Measurements from ENCODE around the gene RNF8. TPM values are rescaled to one million over a fixed set of nuclear protein-coding genes. Genes with fewer than 3 reads are reported as not detected.
"Not testable (repeated sequence)": the region's sequence is repeated elsewhere in the genome, so short reads cannot be mapped to it uniquely, and the experiment has no call there.

The RNF8 gene
- polyA plus RNA-seq, 4 donors: 24.0 to 34.2 (median 27.9) TPM

DNA sequence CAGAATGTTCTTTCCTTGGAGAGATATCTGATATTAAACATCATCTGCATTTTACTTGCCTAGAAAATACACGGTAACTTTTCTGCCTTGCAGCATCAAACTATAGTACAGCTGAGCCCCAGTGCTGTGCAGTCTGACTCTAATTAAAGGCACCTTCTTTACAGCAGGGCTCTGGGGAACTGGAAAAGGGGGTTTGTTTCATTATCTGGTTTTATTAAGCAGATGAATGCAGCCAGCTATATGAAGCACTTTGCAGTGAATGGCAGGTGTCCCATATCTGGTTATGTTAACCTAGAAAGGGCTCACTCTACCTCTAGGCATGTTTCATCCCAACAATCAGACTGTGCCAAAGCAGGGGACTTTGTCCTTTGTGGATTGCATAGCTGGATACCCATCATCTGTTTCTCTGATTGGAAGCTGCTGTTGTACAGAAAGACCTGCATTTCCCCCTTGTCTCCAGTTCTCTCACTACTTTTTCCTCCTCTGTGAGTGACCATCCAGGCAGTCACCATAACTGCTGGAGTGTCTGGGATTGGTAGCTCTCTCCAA, 39.7 kb downstream of the RNF8 start:
- no peak for DNase-seq (ENCODE audit: low read depth in 4 of 4, low spot score in 2 of 4)

DNA sequence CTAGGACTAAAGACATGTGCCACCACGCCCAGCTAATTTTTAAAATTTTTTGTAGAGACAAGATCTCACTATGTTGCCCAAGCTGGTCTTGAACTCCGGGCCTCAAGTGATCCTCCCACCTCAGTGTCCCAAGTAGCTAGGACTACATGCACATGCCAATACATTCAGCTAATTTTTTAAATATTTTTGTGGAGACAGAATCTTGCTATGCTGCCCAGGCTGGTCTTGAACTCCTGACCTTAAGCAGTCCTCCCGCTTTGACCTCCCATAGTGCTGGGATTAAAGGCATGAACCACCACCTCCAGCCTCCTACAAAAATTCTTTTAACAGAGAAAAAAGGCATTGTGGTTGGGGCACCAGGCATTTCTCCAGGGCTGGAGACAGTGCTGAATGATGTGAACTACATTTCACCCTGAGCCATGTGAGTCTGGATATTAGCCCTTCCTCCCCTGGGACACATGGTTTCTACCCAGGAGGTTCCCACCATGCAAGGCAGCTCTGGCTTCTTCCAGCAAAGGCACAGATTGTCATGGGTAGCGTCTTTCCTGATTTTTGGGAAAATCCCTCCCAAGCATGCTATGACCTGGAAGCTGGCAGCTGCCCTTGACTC, 42.9 kb downstream of the RNF8 start:
- no peak for DNase-seq (ENCODE audit: low read depth in 4 of 4, low spot score in 2 of 4)

DNA sequence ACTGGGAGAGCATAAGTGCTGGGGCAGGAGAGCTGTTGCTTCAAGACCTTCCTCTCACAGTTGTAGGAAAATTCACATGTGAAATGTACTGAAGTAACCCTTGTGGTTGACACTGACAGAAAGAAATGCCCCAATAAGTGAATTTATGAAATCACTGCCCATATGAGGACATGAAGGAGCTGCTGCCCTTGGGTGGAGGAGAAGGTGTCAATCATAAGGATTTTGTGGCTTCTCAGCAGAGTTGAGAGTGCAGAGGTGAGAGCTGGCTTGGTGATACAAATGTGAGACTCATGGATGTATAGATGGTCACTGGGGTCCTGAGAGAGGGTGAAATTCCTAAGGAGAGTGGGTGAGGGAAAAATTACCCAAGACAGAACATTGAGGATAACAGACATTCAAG, 45.3 kb downstream of the RNF8 start:
- DNase-seq (ENCODE audit: low read depth in 4 of 4, low spot score in 2 of 4): no peak

DNA sequence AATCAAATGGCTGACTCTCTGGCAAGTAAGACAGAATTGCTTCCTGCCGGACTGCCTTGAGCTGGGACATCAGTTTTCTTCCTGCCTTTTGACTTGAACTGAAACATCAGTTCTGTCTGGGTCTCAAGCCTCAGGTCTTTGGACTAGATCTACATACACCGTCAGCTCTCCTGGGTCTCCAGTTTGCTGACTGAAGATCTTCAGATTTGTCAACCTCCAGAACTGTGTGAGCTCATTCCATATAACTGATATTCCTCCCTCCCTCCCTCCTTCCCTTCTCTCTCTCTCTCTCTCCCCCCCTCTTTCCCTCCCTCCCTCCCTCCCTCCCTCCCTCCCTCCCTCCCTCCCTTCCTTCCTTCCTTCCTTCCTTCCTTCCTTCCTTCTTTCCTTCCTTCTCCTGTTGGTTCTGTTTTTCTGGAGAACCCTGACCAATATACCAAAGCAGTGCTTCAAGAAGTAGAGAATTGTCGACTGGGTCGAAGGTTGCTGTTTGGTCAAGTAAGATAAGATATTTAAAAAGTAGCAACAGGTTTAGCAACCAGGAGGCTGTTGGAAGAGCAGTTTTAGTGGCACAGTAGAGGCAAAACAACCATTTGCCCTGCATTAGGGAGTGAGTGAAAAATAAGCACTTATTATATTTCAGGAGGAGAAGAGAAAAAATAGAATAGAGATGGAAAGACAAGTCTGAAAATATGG, 46.2 kb downstream of the RNF8 start:
- no peak for DNase-seq (ENCODE audit: low read depth in 4 of 4, low spot score in 2 of 4)

DNA sequence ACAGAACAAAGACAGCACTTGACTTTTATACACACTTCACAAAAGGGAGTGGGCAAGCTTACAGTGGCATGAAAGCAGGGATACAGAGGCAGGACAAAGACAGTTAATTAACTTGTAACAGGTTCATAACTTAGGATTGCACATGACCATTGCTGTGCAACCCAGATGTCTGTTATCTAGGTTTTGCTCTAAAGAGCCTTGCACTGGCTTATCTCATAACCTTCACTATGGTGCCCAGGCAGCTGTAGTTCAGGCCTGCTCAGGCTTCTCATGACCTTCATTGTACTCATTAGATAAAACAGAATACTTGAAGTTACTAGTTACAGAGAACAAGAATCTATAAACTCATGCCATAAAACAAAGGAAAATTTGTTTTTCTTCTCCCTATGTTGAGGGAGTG, 47.9 kb downstream of the RNF8 start:
- DNase-seq (ENCODE audit: low read depth in 4 of 4, low spot score in 2 of 4): not testable (repeated sequence)

DNA sequence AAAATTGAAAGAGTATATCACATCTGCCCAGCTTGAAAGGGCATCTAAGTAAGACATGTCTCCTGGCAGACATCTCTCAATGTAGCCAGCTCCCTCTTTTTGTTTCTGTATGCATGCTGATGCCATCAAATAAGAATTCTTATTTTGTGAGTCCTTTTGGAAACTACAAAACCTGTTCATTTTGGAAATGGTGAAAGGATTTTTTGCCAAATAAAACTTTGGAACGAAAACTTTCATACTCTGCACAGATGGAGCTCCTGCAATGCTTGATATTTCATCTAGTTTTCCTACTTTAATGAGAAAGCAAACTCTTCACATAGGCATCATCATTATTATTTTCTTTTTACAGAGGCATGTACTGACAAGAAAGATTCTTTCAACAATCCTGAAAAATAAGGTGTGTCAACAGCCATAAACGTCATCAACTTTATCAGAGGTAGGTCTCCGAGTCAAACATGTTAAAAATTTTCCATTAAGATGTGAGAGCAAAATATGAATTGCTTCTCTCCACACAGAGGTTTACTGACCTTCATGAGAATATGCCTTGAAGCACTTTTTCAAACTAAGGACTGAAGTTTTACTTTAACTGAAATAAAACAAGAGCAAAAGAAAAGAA, 53.1 kb downstream of the RNF8 start:
- DNase-seq (ENCODE audit: low read depth in 4 of 4, low spot score in 2 of 4): no peak

DNA sequence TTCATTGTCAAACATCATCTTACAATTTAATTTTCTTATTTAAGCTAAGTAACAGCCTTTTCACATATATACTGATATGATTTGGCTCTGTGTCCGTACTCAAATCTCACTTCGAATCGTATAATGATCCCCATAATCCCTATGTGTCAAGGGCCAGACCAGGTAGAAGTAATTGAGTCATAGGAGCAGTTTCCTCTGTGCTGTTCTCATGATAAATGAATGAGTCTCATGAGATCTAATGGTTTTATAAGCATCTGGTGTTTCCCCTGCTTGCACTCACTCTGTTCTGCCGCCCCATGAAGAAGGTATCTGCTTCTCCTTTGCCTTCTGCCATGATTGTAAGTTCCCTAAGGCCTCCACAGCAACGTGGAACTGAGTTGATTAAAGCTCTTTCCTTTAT, 54.2 kb downstream of the RNF8 start:
- no peak for DNase-seq (ENCODE audit: low read depth in 4 of 4, low spot score in 2 of 4)

DNA sequence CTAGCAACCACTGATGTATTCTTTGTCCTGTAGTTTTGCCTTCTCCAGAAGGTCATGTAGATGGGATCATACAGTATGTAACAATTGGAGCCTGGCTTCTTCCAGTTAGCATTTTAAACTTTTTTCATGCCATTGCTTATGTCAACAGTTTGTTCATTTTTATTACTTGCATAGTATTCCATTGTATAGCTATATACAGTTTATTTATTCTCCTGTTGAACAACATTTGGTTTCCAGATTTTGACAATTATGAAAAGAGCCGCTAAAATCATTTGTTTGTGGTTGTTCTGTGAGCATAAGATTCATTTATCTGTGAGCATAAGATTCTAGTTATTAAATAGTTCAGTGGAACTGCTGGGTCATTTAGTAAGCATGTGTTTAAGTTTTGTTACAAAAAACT, 55.7 kb downstream of the RNF8 start:
- no peak for DNase-seq (ENCODE audit: low read depth in 4 of 4, low spot score in 2 of 4)

DNA sequence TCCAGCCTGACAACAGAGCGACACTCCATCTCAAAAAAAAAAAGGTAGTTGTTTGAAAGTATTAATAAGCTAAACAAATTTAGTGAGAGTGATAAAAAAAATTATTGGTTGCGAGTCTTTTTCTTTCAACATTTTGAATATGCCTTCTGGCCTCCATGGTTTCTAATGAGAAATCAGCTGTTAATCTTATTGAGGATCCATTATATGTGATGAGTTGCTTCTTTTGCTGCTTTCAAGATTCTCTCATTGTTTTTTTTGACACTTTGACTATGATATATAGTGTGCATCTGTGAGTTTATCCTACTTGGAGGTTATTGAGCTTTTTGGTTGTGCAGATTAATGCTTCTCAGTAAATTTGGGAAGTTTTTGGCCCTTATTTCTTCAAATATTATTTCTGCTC, 63.6 kb downstream of the RNF8 start:
- DNase-seq (ENCODE audit: low read depth in 4 of 4, low spot score in 2 of 4): no peak

DNA sequence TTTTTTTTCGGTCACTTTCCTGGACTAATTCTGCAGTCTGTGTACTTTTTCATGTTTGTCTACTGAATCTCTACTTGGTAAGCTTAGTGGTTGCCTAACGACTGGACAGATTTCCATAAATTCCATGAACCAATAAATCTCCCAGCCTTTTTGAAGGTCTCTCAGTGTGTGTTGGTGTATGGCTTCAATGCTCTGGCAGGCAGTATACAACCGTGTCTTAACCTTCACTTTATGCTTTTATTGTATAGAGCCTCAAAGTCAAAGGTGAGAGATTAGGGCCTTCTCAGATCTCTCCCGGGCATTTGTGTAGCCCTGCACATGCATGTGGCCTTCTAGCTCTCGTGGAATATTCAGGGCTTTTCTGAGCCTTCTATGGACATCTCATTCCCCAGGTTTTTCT, 64.9 kb downstream of the RNF8 start:
- DNase-seq (ENCODE audit: low read depth in 4 of 4, low spot score in 2 of 4): no peak

DNA sequence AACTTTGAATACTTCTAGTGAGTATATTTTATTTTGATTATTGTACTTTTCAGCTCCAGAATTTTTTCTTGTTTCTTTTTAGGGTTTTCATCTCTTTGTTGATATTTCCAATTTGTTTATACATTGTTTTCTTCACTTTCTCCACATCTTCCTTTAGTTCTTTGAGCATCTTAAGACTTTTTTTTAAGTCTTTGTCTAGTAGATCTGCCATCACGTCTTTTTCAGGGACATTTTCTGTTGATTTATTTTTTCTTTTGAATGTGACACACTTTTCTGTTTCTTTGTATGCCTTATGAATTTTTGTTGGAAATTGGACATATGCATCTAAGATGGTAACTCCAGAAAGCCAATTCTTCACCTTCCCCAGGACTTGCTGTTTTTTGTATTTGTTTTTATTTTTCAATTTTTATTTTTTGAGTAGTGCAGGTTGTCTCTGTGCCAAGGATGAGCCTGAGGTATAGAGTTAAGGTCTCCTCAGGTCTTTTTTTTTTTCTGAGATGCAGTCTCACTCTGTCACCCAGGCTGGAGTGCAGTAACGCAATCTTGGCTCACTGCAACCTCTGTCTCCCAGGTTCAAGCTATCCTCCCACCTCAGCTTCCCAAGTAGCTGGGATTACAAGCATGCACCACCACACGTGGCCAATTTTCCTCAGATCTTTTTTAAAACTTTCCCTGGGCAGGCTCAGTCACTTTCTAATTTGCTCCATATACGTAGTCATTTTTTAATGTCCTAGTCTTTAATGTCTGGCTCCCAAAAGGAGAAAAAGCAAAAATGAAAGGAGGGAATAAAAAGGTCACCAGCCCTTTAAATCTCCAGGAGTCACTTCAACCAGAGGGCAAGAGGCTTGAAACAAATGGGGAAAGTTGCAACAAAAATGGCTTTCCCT, 72.5 kb downstream of the RNF8 start:
- no peak for DNase-seq (ENCODE audit: low read depth in 4 of 4, low spot score in 2 of 4)

DNA sequence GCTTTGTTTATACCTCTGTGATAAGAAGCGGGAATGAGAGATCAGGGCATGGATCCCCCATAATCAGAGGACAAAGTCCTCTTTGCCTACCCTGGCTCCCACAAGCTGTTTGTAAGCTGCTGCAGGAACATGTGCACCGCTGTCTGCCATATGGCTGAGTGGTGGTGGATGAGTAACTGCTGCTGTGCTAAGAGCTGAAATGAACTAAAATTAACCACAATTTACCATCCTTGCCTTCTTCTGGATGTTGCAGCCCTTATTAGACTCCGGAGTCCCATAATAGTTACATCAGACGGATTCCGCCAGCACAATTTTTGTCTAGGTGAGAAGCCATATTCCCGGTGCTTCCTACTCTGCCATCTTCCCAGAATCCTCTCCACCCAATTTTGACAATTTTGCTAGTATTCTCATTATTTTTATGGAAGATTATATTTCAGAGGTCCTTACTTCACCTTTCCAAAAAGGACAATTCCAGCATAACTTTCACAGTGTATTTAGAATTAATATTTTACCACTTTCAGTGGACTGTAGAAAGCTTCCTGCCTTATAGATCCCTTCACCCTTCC, 73.2 kb downstream of the RNF8 start:
- no peak for DNase-seq (ENCODE audit: low read depth in 4 of 4, low spot score in 2 of 4)

DNA sequence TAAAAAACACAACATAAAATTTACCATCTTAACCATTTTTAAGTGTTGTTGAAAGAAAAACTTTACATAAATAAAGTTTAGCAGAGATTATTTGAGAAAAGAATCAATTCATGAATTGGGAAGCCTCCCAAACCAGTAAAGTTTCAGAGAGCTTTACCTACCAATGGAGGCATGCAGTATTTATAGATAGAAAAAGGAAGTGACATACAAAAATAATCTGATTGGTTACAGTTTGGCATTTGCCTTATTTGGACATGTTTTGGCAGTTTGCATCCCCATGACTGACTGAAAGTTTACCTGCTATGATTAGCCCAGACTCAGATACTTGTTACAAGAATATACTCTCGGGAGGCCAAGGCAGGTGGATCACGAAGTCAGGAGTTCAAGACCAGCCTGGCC, 75.6 kb downstream of the RNF8 start:
- DNase-seq (ENCODE audit: low read depth in 4 of 4, low spot score in 2 of 4): no peak

DNA sequence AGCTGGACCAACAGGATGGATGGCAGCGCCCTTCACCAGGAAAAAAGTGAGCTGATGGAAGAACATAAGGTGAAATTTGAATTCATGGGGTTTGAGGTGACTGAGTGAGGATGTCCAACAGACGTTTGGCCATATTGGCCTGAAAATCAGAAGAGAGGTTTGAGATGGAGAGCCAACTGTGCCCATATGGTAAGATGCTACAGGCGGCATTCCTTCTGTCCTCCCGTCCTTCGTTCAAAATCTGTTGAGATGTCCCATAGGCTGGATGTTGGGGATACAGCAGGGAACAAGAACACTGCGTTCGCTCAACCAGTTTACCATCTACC, 78.8 kb downstream of the RNF8 start:
- DNase-seq (ENCODE audit: low read depth in 4 of 4, low spot score in 2 of 4): peak in 1 of 4 donors; percentile 6

DNA sequence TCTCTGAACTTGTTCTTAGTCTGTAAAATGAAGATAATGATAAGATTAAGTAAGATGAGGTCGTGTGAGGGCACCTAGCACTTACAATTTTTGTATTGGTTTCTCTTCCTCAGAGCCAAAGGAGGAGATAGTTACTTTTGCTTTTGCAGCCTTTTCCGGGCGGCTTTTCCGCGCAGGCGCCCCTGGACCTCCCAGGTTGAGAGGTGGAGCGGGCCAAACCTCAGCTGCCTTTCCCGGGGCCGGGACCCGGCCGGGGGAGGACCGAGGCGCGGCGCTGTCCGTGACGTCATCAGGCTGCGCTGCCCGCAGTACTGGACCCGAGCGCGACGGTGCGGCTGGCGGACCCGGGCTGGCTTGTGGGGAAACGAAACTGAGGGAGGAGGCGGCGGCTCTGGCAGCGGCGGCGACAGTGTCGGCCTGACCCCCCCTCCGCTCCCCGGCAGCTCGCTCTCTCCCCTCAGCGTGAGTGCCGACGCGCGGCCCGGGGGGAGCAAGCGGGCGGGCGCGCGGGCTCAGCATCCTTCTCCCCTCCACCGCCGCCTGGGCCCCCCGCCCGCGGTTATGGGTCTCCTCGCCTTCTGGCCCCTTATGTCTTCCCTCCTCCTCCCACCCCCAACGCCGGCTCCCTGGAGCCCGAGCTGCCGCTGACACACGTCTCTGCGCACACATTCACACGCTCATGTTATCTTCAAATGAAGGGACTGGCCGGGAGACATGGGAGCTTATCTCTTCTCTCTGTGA, 79.3 kb downstream of the RNF8 start, which contains the start of gene CMTR1:
CMTR1 (plus strand) TSS at position 306 of the 741 bp plus-strand sequence. CDS start 2,409 bp downstream, outside the sequence.
- DNase-seq (ENCODE audit: low read depth in 4 of 4, low spot score in 2 of 4): peak; percentile 59 to 77 (median 74)

DNA sequence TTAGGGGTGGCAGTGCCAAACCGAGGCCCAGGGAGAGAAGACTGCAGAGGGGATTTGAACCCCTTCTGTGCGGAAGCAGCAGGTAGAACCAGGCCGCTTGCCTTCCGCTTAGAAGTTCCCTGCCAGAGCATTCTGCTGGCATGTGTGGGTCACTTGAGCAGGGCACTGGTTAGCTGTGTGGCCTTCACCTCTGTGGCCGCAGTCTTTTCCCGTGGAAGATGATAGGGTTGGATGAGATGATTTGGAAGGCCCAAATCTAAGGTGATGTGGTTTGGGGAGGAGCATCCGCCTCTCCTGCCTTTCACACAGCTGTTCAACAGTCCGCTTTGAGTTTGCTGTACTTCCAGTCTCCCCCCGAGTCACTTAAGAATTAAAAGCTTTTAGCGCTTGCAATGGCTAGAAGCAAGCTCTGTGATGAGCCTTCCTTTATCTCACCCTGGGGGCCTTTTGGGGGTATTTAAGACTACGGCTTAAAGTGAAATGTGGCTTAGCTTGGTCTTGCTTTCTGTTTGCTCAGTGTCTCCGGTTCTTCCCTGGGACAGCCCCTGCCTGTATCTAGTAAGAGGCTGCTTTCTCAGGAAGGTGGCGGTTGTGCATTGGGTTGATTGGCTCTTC, 80.0 kb downstream of the RNF8 start:
- peak in 3 of 4 donors; percentile 0 to 13 (median 11) for DNase-seq (ENCODE audit: low read depth in 4 of 4, low spot score in 2 of 4)

DNA sequence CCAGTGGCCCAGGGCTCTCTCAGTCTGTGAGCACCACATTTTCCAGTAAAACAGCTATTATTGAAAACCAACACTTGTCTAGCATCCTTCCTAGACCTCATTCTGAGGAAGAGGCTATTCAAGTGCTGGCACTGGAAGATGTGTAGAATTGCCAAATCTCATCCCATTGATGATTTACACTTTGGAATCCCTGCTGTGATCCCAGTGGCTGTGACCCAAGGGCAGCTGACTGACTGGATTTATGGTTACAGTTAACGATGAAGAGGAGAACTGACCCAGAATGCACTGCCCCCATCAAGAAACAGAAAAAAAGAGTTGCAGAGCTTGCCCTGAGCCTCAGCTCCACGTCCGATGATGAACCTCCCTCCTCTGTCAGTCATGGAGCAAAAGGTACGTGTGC, 81.6 kb downstream of the RNF8 start:
- no peak for DNase-seq (ENCODE audit: low read depth in 4 of 4, low spot score in 2 of 4)

DNA sequence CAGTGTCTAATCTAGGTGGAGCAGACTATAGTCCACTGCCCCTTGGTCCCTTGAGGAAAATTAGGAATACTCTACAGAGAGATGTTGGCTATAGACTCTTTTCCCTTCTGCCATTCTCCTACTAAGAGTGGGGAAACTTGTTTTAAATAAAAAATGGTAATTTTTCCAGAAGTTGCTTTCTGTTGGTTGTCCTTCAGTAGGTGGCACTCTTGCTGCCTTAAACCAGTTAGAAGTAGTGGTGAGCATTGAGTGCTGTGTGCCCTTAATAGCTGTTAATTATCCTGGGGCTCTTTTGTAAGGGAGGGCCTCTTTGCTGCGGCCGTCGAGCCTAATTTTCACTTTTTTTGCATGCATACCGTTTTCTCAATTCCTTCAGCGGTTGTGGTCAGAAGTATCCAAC, 82.0 kb downstream of the RNF8 start:
- DNase-seq (ENCODE audit: low read depth in 4 of 4, low spot score in 2 of 4): no peak

DNA sequence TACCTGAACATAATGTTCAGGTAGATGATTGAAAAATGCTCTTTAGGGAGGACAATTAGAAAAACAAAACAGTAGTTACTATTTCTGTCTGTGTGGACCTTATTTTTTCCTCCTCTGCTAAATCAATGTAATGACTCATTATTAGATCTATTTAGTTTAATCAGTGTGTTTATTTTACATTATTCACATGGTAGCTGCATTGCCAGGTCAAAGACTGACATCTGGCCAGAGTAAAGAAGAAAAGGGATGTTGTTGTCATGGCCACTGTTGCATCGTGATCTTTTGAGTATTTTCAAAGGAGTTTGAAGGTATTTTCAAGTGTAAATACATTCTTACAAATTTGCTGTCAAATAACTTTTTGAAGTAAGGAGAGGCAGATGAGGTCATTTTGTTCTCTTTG, 85.1 kb downstream of the RNF8 start:
- DNase-seq (ENCODE audit: low read depth in 4 of 4, low spot score in 2 of 4): no peak
